Trophoblast cell (in vitro differentiated cells and primary cell): Measurements from ENCODE around the gene PCDHB2.
"Not testable (repeated sequence)": the region's sequence is repeated elsewhere in the genome, so short reads cannot be mapped to it uniquely, and the experiment has no call there.

ENCODE experiments used
- DNase-seq, 2 donors: peaks; one replicate each; pipeline ENCODE4 v3.0.0-alpha.2; 2016
- H2AFZ ChIP-seq: 2 replicates; pipeline ENCODE4 v1.6.1; 2013; ENCODE audit warnings: low read length, moderate library complexity, mild to moderate bottlenecking; ENCODE audit not compliant: insufficient read depth, poor library complexity
- H2AK5ac ChIP-seq: 2 replicates; pipeline ENCODE4 v1.6.1; 2013; ENCODE audit warnings: mild to moderate bottlenecking, low read length
- H2BK120ac ChIP-seq: 2 replicates; pipeline ENCODE4 v1.6.1; 2013; ENCODE audit warnings: low read length, mild to moderate bottlenecking, moderate library complexity; ENCODE audit not compliant: insufficient read depth, poor library complexity
- H2BK12ac ChIP-seq: 2 replicates; pipeline ENCODE4 v1.6.1; 2013; ENCODE audit warnings: mild to moderate bottlenecking, low read length, moderate library complexity
- H2BK5ac ChIP-seq: 2 replicates; pipeline ENCODE4 v1.6.1; 2013; ENCODE audit warnings: low read length, low read depth, moderate library complexity, mild to moderate bottlenecking; ENCODE audit not compliant: poor library complexity
- H3K14ac ChIP-seq: 2 replicates; pipeline ENCODE4 v1.6.1; 2013; ENCODE audit warnings: mild to moderate bottlenecking, low read length
- H3K18ac ChIP-seq: 2 replicates; pipeline ENCODE4 v1.6.1; 2013; ENCODE audit warnings: mild to moderate bottlenecking, low read length
- H3K23ac ChIP-seq: 2 replicates; pipeline ENCODE4 v1.6.1; 2013; ENCODE audit warnings: low read length
- H3K27ac ChIP-seq: 2 replicates; pipeline ENCODE4 v1.5.1; 2013; ENCODE audit warnings: low read depth, mild to moderate bottlenecking, inconsistent platforms, low read length, moderate library complexity
- H3K27me3 ChIP-seq: 2 replicates; pipeline ENCODE4 v1.6.1; 2013; ENCODE audit warnings: inconsistent platforms, mild to moderate bottlenecking, low read length, moderate library complexity; ENCODE audit not compliant: insufficient read depth
- H3K36me3 ChIP-seq, 2 experiments: 1 replicate in 1 of 2; 2 replicates in 1 of 2; pipeline ENCODE4 v1.6.1; 2013; ENCODE audit warnings: low read length in 2 of 2, mild to moderate bottlenecking in 2 of 2, moderate library complexity in 1 of 2; ENCODE audit not compliant: insufficient read depth in 2 of 2, control insufficient read depth in 1 of 2
- H3K4ac ChIP-seq: 2 replicates; pipeline ENCODE4 v1.6.1; 2013; ENCODE audit warnings: low read depth, mild to moderate bottlenecking, low read length, moderate library complexity
- H3K4me1 ChIP-seq, 2 experiments: 1 replicate in 1 of 2; 2 replicates in 1 of 2; pipeline ENCODE4 v1.6.1; 2013; ENCODE audit warnings: low read length in 2 of 2, mild to moderate bottlenecking in 2 of 2, moderate library complexity in 1 of 2; ENCODE audit not compliant: insufficient read depth in 2 of 2, control insufficient read depth in 1 of 2
- H3K4me2 ChIP-seq: 2 replicates; pipeline ENCODE4 v1.6.1; 2013; ENCODE audit warnings: inconsistent platforms, mild to moderate bottlenecking, low read length, moderate library complexity
- H3K4me3 ChIP-seq: 2 replicates; pipeline ENCODE4 v1.5.1; 2013; ENCODE audit warnings: mild to moderate bottlenecking, low read depth, low read length, inconsistent platforms
- H3K79me1 ChIP-seq: one replicate; pipeline ENCODE4 v1.6.1; 2013; ENCODE audit warnings: low read length
- H3K79me2 ChIP-seq: 2 replicates; pipeline ENCODE4 v1.6.1; 2013; ENCODE audit warnings: low read length, mild to moderate bottlenecking; ENCODE audit not compliant: control insufficient read depth, insufficient read depth, poor library complexity
- H3K9ac ChIP-seq: 2 replicates; pipeline ENCODE4 v1.6.1; 2013; ENCODE audit warnings: mild to moderate bottlenecking, low read length
- H3K9me3 ChIP-seq: 2 replicates; pipeline ENCODE4 v1.6.1; 2013; ENCODE audit warnings: low read depth, mild to moderate bottlenecking, control low read depth, inconsistent platforms, low read length; ENCODE audit not compliant: insufficient read depth
- H4K12ac ChIP-seq: 2 replicates; pipeline ENCODE4 v1.6.1; 2013; ENCODE audit warnings: low read depth, mild to moderate bottlenecking, low read length, moderate library complexity
- H4K8ac ChIP-seq: 2 replicates; pipeline ENCODE4 v1.6.1; 2013; ENCODE audit warnings: low read depth, mild to moderate bottlenecking, low read length, moderate library complexity
- H4K91ac ChIP-seq: one replicate; pipeline ENCODE4 v1.6.1; 2013; ENCODE audit warnings: low read depth, mild to moderate bottlenecking, low read length, moderate library complexity
- WGBS: extraction: QIAGEN DNeasy Blood & Tissue Kit; methylation state at CpG from one replicate; pipeline ENCODE4 v1.1.7; 2013; ENCODE audit warnings: missing lambda C conversion rate; ENCODE audit not compliant: insufficient read length, insufficient coverage; ENCODE audit errors: extremely low coverage; 5-methylcytosine and 5-hydroxymethylcytosine counted together

Gene PCDHB2

DNA sequence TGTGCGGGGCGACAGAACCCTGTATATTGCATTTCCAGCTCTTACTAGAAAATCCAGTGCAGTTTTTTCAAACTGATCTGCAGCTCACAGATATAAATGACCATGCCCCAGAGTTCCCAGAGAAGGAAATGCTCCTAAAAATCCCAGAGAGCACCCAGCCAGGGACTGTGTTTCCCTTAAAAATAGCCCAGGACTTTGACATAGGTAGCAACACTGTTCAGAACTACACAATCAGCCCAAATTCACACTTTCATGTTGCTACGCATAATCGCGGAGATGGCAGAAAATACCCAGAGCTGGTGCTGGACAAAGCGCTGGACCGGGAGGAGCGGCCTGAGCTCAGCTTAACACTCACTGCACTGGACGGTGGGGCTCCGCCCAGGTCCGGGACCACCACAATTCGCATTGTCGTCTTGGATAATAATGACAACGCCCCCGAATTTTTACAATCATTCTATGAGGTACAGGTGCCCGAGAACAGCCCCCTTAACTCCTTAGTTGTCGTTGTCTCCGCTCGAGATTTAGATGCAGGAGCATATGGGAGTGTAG, 41.4 kb downstream of the PCDHB2 start:
- H4K91ac ChIP-seq = no peak overlapping the region
- no peak overlapping the region for H4K8ac ChIP-seq
- no peak overlapping the region for H3K4ac ChIP-seq
- H3K27me3 ChIP-seq = no peaks in the 10 kb centered on the region
- H3K36me3 ChIP-seq = peaks cover 0 to 1% of the 10 kb centered on the region in 2 experiments
- no peak overlapping the region for H2AFZ ChIP-seq
- no peak overlapping the region for H2BK120ac ChIP-seq
- peak overlapping the region; percentile 40 for H3K4me2 ChIP-seq
- H3K4me3 ChIP-seq = no peak overlapping the region
- no peaks in the 10 kb centered on the region for H3K4me1 ChIP-seq
- H2AK5ac ChIP-seq = no peak overlapping the region
- whole genome bisulfite sequencing = no CpG with 5 or more reads among the region's 19 CpGs
- no peaks in the 10 kb centered on the region for H3K79me1 ChIP-seq
- H3K9me3 ChIP-seq = no peaks in the 10 kb centered on the region
- no peak overlapping the region for H2BK5ac ChIP-seq
- no peak overlapping the region for H3K18ac ChIP-seq
- H3K14ac ChIP-seq = no peak overlapping the region
- no peaks in the 10 kb centered on the region for H3K79me2 ChIP-seq
- H2BK12ac ChIP-seq = no peak overlapping the region
- no peak overlapping the region for H3K23ac ChIP-seq
- no peak overlapping the region for H4K12ac ChIP-seq
- DNase-seq = no peak
- no peak overlapping the region for H3K9ac ChIP-seq
- no peak overlapping the region for H3K27ac ChIP-seq

DNA sequence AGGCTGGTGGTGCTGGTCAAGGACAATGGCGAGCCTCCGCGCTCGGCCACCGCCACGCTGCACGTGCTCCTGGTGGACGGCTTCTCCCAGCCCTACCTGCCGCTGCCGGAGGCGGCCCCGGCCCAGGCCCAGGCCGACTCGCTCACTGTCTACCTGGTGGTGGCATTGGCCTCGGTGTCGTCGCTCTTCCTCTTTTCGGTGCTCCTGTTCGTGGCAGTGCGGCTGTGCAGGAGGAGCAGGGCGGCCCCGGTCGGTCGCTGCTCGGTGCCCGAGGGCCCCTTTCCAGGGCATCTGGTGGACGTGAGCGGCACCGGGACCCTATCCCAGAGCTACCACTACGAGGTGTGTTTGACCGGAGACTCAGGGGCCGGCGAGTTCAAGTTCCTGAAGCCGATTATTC, 42.9 kb downstream of the PCDHB2 start:
- DNase-seq, H3K79me1 ChIP-seq, H4K91ac ChIP-seq, H2AFZ ChIP-seq, H2BK5ac ChIP-seq, H4K12ac ChIP-seq, H3K14ac ChIP-seq, H3K36me3 ChIP-seq, H3K79me2 ChIP-seq, H3K27ac ChIP-seq, H3K18ac ChIP-seq, H2AK5ac ChIP-seq, H2BK120ac ChIP-seq, H3K23ac ChIP-seq, H3K9me3 ChIP-seq, H4K8ac ChIP-seq, H3K4me2 ChIP-seq, H2BK12ac ChIP-seq, H3K4me1 ChIP-seq, H3K4ac ChIP-seq, H3K9ac ChIP-seq, H3K27me3 ChIP-seq, H3K4me3 ChIP-seq: not testable (repeated sequence)
- WGBS = no CpG with 5 or more reads among the region's 34 CpGs
